HG03103 (cell line): ENCODE data around the gene RNF151.
A peak's percentile ranks its signal among the peaks of the same experiment; 100 is the strongest.

ENCODE experiments used
- ATAC-seq: cut with Tn5 transposase; IDR thresholded peaks from one replicate; pipeline ENCODE4 v1.9.1; 2021; ENCODE audit warnings: low read depth; ENCODE audit not compliant: unreplicated experiment

The RNF151 gene

DNA sequence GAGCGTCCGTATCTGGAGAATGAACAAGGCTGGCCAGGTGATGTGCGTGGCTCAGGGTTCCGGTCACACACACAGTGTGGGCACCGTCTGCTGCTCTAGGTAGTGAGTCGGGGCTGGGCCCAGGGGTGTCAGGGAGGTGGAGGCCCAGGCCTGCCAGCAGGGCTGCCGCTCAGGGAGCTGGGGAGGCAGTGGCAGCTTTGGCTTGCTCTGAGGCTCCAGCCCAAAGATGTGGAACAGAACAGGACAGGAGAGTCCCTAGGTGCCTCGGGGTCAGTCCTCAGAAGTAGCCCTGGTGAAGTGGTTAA, 9.5 kb downstream of the RNF151 start:
- ATAC-seq = no peak

- no peak for ATAC-seq
Measured at GRCh38 chr16:1976951-1977874, 10.6 kb downstream of the RNF151 start.

DNA sequence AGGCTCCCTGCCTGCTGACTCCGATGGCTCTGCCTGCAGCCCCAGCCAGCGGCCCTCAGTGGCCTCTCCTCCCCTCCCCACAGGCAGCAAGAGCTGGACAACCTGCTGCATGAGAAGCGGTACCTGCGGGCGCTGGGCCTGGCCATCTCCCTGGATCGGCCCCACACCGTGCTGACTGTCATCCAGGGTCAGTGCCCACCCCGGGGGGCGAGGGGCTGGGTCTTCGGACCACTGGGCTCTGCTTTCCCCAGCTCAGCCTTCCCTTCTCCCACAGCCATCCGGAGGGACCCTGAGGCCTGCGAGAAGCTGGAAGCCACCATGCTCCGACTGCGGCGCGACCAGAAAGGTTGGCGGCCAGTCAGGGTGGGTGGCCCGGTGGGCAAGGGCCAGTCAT, 11.2 kb downstream of the RNF151 start:
- no peak for ATAC-seq

GRCh38 chr16:1978476-1979120, 11.9 kb downstream of the RNF151 start:
- no peak for ATAC-seq

DNA sequence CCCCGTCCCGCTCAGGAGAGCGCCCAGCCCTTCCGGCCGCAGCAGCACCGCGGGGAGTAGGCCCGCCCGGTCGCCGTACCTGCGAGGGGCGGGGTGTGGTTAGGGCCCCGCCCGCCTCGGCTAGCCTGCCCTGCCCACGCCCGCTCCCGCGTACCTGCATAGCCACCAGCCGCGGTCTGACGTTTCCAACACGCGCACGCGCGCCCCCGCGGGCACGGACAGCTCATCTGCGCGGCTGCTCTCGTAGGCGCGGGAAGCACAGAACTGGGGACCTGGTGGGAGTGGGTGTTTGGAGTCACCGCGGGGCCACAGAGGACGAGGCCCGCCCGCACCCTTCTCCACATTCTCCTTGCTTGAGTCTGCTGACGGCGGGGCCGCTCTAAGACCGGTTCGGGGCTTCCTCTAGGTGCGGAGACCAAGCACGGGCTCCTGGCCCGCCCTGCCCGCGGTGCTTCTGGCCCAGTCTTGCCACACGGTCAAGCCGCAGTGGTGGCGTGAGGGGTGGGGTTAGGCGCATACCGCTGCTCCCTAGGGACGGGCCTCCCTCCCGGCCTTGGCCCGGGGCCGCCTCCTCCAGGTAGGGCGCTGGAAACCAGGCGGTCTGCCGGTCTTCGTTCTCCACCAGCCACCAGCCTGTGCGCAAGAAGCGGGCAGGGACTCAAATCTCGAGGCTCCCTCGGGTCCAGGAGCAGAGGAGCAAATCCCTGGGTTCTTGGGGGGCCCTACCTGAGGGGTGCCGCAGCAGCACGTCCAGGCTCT, 12.8 kb downstream of the RNF151 start:
- no peak for ATAC-seq

- no peak for ATAC-seq
Measured at GRCh38 chr16:1980030-1980769, 13.5 kb downstream of the RNF151 start.

GRCh38 chr16:1980770-1981087, 14.1 kb downstream of the RNF151 start:
- ATAC-seq = no peak

DNA sequence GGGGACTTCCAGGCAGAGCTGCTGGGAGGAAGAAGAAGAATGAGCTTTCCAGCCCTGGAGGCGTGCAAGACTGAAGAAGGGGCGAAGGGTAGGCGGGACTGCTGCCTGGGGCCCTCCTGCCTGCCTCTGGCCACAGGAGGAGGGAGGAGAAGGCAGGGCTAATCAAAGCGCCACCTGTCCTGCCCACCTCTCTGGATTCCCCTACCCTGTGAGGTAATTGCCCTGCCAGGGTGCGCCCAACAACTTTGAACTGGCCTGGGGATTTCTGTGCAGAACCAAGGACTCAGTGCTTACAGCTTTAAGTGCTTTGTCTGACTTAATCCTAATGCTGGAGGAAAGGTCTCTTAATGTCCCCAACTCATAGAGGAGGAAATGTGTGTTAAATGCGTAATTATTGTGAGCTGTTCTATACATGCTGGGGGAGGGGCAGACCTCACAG, 14.8 kb downstream of the RNF151 start, which contains the start of gene NOXO1:
Gene NOXO1, minus strand, starts transcription at position 72 of the 439 bp plus-strand sequence. CDS start 290 bp downstream, outside the sequence.
- ATAC-seq = no peak

DNA sequence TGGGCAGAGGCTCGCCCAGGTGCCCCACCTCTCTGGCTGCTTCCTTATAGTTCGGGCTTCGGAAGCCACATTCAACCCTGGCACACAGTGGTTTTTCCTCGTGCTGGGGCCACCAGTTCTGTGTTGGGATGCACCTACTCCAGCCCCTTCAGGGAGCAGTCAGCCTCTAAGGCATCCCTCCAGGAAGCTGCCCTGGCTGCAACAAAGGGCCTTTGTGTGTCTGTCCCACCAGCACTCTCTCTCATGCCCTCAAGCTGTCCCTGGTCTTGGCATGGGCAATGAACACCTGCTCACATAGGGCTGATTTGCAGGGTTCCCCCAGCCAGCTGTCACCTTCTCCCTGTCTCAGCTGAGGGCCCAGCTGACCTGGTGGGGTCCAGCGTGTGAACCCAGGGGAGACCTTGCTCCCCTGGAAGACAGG, 15.4 kb downstream of the RNF151 start:
- ATAC-seq = no peak

DNA sequence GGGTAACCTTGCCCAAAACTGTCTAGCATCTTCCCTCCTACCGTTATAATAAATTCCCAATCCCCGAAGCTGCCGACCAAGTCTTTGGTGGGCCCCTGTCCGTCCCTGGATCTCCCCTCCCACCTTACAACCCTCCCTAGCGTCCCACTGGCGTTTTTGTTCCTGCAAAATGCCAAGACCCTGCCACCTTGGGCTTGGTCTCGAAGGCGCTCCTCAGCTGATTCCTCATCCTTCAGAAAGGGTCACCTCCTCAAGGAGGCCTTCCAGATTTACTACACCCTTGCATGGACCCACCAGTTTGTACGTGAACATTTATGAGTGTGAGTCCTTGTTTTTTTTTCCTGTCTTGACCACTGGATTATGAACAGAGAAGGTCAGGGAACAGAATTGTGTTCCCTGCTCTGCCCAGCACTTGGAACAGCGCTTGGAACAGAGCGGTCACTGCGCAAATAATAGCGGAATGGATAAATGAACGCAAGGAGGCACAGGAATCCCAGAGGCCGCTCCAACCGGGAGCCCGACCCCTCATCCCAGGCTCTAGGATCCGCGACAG, 16.4 kb downstream of the RNF151 start:
- no peak for ATAC-seq

DNA sequence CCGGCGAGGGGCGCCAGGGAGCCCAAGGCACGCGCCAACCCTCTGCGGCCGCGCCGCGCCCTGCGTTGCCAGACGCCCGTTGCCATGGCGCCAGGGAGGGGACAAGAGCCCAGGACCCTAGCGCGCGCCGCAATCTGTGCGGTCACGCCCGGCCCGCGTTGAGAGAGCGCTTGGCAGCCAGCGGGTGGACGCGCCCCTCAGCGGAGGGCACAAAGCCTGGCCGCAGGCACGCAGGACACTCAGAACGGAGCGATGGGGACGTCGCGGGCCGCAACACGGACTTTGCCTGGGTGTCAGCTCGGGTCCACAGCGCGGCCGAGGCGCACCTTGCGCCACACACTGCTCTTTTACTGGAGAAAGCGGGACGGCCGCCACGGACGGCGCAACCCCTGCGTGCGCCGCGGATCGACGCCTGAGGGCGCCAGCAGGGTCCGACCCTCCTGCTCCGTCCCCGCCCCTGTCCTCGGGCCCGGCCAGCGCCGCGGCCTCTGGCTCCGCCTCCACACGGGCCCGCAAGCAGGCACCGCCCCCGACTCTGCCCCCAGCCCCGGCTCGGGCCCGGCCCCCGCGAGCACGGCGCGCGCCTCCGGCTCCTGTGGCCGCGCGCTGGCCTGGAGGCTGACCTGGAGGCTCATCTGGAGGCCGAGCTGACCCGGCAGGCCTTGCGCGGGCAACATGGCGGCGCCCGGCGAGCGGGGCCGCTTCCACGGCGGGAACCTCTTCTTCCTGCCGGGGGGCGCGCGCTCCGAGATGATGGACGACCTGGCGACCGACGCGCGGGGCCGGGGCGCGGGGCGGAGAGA, 17.1 kb downstream of the RNF151 start, which contains the start of gene GFER:
Gene GFER, plus strand, starts transcription at position 650 of the 803 bp plus-strand sequence. Its CDS starts 26 bp downstream, at position 676.
- ATAC-seq = peak; percentile 72

DNA sequence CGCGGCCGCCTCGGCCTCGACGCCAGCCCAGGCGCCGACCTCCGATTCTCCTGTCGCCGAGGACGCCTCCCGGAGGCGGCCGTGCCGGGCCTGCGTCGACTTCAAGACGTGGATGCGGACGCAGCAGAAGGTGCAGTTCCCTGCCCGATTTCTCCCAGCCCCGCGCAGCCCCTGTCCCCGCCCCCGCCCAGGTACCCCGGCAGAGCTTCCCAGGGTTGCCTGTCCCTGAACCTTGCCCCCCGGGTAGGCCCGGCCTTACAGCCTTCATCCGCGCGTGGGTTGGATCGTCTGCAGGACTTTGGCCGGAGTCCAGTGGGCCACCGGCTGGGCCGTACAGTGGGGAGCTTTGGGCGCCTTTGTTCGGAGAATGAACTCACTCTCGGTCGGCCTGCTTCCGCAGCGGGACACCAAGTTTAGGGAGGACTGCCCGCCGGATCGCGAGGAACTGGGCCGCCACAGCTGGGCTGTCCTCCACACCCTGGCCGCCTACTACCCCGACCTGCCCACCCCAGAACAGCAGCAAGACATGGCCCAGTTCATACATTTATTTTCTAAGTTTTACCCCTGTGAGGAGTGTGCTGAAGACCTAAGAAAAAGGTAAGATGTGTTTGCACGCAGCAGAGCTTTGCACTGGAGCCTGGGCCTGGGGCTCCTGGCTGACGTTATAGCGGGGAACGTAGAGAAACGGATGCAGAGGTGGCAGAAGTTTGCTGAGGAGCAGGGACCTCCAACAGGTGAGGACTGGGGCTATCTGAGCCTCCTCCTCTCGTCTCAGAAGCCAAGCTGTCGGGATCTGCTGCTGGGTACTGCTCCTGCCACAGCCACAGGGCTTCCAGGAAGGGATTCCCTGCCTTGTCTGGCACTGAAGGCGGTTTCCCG, 17.9 kb downstream of the RNF151 start:
- ATAC-seq = no peak

DNA sequence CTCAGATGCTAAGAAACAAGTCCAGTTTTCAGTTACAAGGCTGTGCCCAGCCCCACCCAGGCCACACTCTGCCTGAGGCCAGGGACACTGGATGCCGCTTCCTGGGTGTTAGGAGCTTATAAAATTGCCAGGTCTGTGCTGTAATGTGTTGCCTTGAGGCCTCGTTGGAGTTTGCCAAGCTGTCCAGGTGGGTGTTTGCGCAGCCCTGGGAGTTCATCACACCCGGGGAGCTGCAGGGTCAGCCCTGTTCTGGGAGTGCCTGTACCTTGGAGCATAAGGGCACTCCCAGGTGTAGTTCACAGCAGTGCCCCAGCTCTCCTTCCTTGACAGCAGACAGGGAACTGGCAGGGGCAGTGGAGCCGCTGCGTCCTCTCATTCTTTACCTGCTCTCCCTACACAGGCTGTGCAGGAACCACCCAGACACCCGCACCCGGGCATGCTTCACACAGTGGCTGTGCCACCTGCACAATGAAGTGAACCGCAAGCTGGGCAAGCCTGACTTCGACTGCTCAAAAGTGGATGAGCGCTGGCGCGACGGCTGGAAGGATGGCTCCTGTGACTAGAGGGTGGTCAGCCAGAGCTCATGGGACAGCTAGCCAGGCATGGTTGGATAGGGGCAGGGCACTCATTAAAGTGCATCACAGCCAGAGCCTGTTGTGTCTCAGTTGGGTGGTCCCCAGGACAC, 19.0 kb downstream of the RNF151 start:
- no peak for ATAC-seq

DNA sequence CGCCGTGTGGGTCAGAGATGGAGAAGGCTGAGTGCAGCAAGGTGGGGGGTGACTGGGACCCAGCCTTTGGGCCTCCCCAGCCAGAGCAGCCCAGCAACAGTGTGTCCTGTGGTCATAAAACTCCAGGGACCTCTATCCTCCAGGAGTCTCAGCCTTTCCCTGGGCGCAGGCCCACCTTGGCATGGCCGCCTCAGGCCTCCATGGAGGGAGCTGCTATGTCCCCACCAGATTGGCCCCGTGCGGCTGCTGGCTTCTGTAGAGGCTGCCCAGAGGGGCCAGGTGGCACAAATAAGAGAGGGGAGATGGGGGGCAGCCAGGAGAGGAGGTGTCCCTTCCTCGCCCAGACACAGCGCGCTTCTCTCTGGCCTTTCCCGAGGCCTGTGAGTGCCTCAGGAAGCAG, 20.5 kb downstream of the RNF151 start:
- ATAC-seq = no peak

DNA sequence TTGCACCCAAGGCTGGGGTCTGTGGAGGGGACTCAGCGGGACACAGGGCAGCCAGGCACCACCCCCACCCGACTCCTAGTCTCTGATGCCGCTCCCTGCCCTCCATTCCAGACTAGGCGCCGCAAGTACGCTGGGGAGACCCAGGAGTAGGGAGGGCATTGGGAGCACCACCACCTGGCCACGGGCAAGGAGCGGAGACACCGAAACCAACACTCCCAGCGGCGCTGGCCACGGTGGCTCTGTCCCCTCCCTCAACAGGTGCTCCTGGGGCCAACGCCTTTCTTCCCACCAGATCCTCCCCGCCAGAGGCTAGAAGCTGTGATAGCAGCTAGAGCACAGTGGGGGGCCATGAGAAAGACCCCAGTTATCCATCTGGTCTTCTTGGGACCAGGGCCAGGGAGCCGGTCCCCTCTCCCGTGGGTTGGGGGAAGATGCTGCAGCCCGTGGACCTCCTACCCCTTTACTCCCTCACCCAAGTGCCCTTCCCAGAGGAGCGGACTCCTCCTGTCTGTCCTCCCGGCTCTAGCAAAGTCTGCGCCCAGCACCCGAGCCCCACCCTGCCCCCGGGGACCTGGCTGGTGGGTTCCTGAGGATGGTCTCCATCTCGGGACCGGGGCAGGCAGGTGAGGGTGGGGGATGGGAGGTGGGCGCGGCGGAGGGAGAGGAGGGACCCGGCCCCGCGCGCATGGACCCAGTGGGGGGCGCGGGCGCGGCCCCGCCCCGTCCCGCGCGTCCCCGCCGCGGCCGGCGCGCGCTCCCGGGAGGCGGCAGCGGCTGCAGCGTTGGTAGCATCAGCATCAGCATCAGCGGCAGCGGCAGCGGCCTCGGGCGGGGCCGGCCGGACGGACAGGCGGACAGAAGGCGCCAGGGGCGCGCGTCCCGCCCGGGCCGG, 22.8 kb downstream of the RNF151 start, which contains the start of gene SYNGR3:
Gene SYNGR3, plus strand, starts transcription at position 762 of the 892 bp plus-strand sequence. CDS start 133 bp downstream, outside the sequence.
- ATAC-seq = no peak

DNA sequence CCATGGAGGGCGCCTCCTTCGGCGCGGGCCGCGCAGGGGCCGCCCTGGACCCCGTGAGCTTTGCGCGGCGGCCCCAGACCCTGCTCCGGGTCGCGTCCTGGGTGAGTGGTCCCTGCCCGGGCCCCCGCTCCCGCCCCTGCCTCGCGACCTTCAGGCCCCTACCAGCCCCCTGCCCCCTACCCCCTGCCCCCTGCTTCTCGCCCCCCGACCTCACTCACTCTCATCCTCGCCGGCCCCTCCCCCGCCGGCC, 23.4 kb downstream of the RNF151 start:
- no peak for ATAC-seq
